Mesenteric fat pad (tissue), 1 donor: ENCODE data around the gene SLC4A7. TPM values are rescaled to one million over a fixed set of nuclear protein-coding genes. Genes with fewer than 3 reads are reported as not detected.
"Not testable (repeated sequence)": the region's sequence is repeated elsewhere in the genome, so short reads cannot be mapped to it uniquely, and the experiment has no call there.

ENCODE experiments used
- DNase-seq: peaks from one replicate; pipeline ENCODE4 v3.0.0-alpha.2; 2020; ENCODE audit warnings: low spot score
- long read RNA-seq: library from polyadenylated mRNA; unstranded; transcript quantifications from one replicate; pipeline ENCODE4 v2.0.0, GENCODE V29; 2020
- total RNA-seq: library from RNA; stranded (reverse); fragmentation: NEBNext Ultra II Directional; extraction: Animal tissue kit (Norgen Biotek cat#: 25700); gene quantifications from one replicate; pipeline ENCODE4 v1.2.1, GENCODE V29; 2021
- donor health status: DM: yes; HTN: yes; CAD: no.

The SLC4A7 gene
- total RNA-seq, result 29.2 TPM
- long read RNA-seq, partial matches to known transcripts, result 1 of 3 reads
- long read RNA-seq, other reads (novel, unspliced or antisense), result 2 of 3 reads

DNA sequence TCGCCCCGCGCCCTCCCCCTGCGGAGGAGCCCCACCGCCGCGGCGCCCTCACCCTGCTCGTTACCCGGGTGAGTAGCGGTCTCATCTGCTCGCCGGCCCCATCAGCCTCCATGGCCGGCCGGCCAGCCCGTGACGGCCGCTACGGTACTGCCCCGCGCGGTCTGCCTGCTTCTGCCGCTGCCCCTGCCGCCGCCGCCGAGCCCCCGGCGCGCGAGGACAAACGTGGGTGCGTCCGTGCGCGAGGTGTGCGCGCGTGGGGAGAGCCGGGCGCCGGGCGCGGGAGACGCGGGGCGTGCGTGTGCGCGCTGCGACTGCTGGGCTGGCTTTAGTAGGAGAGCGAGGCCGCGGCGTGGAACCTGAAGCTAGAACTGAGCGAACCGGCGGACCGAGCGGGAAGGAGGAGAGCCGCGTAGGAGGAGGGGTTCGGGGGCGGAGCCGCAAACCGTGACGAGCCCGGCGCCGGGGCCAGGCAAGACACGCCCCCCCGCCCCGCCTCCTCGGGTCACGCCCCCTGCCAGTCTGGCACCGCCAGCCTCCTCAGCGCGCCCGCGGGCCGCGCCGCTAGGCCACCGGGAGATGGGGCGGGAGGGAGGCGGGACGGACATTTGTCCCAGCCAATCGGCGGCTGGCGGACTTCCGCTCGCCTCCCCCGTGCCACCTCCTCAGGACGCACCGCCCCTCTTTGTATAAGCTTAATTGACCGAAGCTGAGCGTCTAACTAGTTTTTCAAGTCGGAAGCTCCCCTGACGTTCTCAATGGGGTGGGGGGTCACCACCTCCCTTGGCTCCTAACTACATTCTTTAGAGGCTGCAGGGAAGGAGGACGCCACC is at the start of gene SLC4A7:
Gene SLC4A7, minus strand, starts transcription at position 370 of the 830 bp plus-strand sequence. Its CDS starts 258 bp downstream, at position 112.
- peak; percentile 99 for DNase-seq

- no peak for DNase-seq
These were observed 49.0 kb upstream of the SLC4A7 start for GRCh38 chr3:27533261-27533607.

- DNase-seq, result no peak
These were observed 48.5 kb upstream of the SLC4A7 start for GRCh38 chr3:27532426-27533260.

- DNase-seq, result not testable (repeated sequence)
These were observed 47.1 kb upstream of the SLC4A7 start for GRCh38 chr3:27531193-27531751.

GRCh38 chr3:27528791-27529190 is 44.6 kb upstream of the SLC4A7 start:
- DNase-seq, result no peak

- no peak for DNase-seq
These were observed 42.6 kb upstream of the SLC4A7 start for GRCh38 chr3:27526614-27527315.

- DNase-seq, result no peak
These were observed 37.7 kb upstream of the SLC4A7 start for GRCh38 chr3:27521872-27522265.

- no peak for DNase-seq
These were observed 37.1 kb upstream of the SLC4A7 start for GRCh38 chr3:27521179-27521871.

DNA sequence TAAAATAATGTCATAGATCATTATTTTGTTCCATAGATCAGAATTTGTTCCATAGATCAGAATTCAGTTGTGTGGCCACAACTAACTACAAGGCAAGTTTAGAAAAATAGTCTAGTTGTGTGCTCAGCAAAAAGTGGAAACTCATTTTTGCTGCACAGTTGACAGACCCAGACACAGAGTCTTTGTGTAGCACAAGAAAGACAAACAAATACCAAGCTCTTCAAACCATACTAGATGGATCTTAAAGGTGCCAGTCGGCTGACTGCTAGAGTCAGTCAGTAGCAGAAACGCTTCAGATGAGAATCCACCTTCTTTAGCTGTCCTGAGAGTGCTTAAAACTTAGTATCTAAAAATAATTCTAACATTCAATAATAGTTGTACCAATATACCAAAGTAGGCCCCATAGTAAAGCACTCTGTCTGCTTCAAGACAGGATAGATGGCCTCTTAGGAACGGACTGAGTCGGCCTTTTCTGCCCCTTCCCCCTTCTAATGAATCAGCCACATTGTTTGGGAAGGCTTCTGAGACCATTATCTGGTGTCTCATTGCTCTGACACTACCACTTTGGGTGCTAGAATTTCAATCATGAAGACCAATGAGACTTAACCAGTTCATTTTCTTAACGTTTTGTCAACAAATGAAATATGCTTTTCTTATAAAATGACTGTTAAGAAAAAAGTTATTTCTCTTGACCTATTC is 27.7 kb upstream of the SLC4A7 start:
- no peak for DNase-seq

GRCh38 chr3:27509376-27509775 is 25.2 kb upstream of the SLC4A7 start:
- DNase-seq, result no peak

DNA sequence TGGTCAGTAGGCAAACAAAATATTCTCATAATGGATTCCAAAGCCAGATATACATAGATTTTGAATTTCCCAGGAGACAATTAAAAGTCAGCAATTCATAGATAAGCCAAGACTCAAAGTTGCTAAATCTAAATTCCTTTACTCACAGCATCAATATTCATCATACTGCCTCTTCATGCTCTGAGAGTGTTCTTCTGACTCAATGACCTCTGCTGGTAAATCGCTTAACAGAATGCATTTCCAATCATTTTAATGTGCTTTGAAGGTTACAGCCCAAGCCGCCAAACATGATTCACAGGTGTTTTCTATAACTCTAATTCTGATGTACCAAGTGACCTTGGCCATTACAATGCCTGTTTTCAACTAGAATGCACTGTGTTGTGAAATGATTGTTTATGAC is 24.2 kb upstream of the SLC4A7 start:
- no peak for DNase-seq

DNA sequence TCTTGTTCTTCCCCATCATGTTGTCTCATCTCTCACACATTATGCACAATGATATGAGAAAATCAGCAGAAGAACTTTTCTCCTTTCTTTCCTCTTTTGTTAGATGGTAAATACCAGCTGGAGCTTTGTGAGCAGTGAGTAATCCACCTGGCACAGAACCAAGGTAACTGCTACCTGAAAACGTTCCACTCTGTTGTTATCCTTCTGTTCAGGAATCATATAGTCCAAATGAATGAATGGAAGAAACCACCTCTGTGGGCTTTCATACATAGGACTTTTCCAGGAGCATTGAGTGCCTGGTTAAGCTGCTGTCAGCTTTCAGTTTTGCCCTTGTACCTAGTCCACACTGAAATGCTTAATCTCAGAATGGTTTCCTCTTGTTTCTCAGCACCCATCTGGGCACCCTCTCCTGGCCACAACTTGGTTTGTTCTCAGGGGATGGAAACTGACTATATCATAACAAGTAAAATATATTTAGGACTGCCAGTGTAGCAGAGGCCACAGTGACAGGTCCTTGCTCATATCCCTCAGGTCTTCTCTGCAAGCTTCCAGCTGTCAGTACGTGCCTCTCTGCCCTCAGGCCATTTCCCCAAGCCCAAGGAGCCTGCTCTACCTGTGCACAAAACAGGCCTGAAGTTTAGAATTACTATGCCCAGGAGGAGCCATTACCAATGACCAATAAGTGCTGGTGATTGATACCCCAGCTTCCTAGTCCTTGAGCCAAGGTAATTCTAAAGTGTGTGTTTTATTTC is 23.5 kb upstream of the SLC4A7 start:
- no peak for DNase-seq

DNA sequence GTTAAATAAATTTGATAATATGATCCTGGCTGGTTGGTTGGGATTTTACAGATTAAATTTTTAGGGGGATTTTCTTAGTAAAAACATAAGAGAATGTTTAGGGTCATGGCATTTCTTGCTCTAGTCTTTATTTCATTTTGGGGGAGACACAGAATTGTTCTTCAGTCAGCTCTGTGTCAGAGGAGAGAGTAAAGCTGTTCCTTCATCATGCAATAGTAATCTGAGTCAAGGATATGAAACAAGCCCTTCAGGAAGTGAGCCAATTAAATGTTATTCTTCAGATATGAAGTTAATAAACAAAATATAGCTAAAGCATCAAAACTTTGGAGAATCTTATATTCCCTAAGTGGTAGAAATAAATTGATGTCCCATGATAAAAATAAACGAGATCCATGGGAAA is 22.9 kb upstream of the SLC4A7 start:
- DNase-seq, result no peak

DNA sequence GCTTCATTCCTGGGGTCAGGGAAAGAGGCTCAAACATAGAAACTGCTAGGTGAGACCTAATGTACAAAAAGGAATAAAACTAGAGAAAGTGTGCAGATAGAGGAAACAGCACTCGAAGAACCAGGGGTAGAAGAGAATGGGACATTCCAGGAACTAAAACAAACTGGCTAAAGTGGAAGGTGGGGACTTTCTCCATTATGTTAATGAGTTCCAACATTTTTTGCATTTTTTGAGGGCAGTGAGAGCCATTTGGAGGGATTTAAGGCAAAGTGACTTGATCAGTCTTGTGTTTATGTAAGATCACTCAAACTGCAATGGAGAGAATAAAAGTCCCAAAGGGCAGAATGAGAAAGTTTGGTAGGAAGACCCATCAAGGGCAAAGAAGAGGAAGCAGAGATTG is 20.6 kb upstream of the SLC4A7 start:
- DNase-seq, result no peak

GRCh38 chr3:27503526-27503925 is 19.3 kb upstream of the SLC4A7 start:
- DNase-seq, result no peak

GRCh38 chr3:27501759-27502158 is 17.6 kb upstream of the SLC4A7 start:
- no peak for DNase-seq

GRCh38 chr3:27500986-27501385 is 16.8 kb upstream of the SLC4A7 start:
- no peak for DNase-seq

DNA sequence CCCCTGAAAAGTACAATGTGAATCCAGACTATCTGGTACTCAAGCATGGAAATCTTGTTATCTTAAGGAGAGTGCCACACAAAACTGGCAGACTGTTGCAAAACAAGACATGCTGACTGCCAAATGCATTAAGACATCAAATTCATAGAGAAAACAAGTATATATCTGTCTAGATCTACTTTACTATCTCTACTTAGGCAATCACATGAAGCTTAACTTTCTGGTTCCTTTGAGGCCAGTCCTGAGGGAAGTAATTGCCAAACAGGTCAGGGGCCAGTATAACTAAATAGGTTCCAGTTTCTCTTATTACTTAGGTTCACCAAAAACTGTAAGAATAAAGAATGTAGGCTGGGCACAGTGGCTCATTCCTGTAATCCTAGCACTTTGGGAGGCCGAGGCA is 15.9 kb upstream of the SLC4A7 start:
- no peak for DNase-seq

- DNase-seq, result no peak
These were observed 10.6 kb upstream of the SLC4A7 start for GRCh38 chr3:27494784-27495183.
